ENCODE measurements around the gene PILRA. TPM values are rescaled to one million over a fixed set of nuclear protein-coding genes. Genes with fewer than 3 reads are reported as not detected.

Gene PILRA
- total and polyA plus RNA-seq, 2 of the 13 experiments (the other 11 are each of a cell fraction or from before 2014, with no cell fraction given) = 0.13 to 1.3 TPM

DNA sequence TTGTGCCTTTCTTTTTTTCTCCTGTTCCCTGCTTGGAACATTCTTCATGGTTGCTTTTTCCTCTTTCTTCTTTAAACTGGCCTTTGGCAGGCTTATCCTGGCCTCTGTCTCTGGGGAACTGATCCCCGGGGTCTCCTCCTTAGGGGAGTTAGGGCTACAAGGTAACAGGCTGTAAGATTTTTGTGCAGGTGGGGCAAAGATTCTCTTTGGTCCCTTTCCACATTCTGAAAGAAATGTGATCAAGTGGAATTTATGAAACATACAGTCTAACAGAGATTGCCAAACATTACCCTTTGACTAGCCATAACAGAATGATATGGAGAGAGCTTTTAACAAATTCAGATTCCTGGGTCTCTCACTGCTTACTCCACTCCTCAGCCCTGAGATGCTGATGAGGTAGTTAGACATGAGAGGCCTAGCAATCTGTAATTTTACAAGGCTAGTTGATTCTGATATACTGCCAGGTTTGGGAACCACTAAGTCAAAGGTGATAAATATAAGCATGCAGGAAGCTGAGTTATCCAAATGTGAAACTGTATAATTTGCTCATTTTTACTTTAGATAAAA lies 46.5 kb downstream of the PILRA start:
- Histone ChIP-seq H3K4me2 (ENCODE audit: low read depth, low read length) (no peak overlapping the region), H3K4me1 (ENCODE audit: insufficient read depth, low read length) (no peaks in the 10 kb centered on the region), H3K27ac (ENCODE audit: extremely low read length, insufficient read depth, low read length) (no peak overlapping the region), H3K9me3 (ENCODE audit: low read length) (no peaks in the 10 kb centered on the region), H2AFZ (ENCODE audit: low read length) (no peak overlapping the region), H3K79me2 (ENCODE audit: insufficient read depth, low read length) (no peaks in the 10 kb centered on the region), H3K9ac (ENCODE audit: insufficient read depth, low read depth, low read length) (no peak overlapping the region), H3K36me3 (replicated peaks in 1 of 2; ENCODE audit: control insufficient read depth in 1 of 2, insufficient read depth in 2 of 2, low read length in 2 of 2) (no peaks in the 10 kb centered on the region), H3K4me3 (replicated peaks in 1 of 3; ENCODE audit: insufficient read depth in 1 of 3, low read depth in 2 of 3, low read length in 3 of 3) (no peak overlapping the region), H4K20me1 (ENCODE audit: insufficient read depth, low read length) (no peaks in the 10 kb centered on the region), H3K27me3 (ENCODE audit: control insufficient read depth in 1 of 2, insufficient read depth in 2 of 2, low read length in 2 of 2) (no peaks in the 10 kb centered on the region)
- POLR2A ChIA-PET = interaction anchor here (1.4 kb wide), 1 partner anchor 9 kb away, joined by 11 read pairs; the partner anchor contains the start of gene ZCWPW1
- 72% methylated on average over 1 of the region's 1 CpG for WGBS (ENCODE audit: low lambda C conversion rate)
- FAIRE-seq (no peak), DNase-seq (ENCODE audit: low spot score) (no peak), ATAC-seq (no peak)
- TF ChIP-seq U2AF1 (optimal IDR thresholded peaks at IDR 0.05; ENCODE audit: low read depth, low read length) (no peak), RFXAP (CRISPR knock-in tag; IDR thresholded peaks at IDR 0.05; ENCODE audit: borderline replicate concordance) (no peak), IKZF1 (IDR thresholded peaks at IDR 0.05) (no peak), IRX3 (CRISPR knock-in tag; IDR thresholded peaks at IDR 0.05; ENCODE audit: borderline replicate concordance, low read depth) (no peak), HOXD1 (CRISPR knock-in tag; IDR thresholded peaks at IDR 0.05) (no peak), HNRNPUL1 (IDR thresholded peaks at IDR 0.05; ENCODE audit: low read depth, low read length) (no peak), NFE2L2 (IDR thresholded peaks at IDR 0.05; ENCODE audit: low read length) (no peak), ZNF678 (CRISPR knock-in tag; IDR thresholded peaks at IDR 0.05) (no peak), SETDB1 (CRISPR knock-in tag; IDR thresholded peaks at IDR 0.05; ENCODE audit: borderline replicate concordance) (no peak), MED8 (CRISPR knock-in tag; IDR thresholded peaks at IDR 0.05; ENCODE audit: insufficient replicate concordance) (no peak)
- TF ChIP-seq, protein P1, sequence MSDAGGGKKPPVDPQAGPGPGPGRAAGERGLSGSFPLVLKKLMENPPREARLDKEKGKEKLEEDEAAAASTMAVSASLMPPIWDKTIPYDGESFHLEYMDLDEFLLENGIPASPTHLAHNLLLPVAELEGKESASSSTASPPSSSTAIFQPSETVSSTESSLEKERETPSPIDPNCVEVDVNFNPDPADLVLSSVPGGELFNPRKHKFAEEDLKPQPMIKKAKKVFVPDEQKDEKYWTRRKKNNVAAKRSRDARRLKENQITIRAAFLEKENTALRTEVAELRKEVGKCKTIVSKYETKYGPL (CRISPR knock-in tag; IDR thresholded peaks at IDR 0.05) = no peak
- TF ChIP-seq, protein P2, sequence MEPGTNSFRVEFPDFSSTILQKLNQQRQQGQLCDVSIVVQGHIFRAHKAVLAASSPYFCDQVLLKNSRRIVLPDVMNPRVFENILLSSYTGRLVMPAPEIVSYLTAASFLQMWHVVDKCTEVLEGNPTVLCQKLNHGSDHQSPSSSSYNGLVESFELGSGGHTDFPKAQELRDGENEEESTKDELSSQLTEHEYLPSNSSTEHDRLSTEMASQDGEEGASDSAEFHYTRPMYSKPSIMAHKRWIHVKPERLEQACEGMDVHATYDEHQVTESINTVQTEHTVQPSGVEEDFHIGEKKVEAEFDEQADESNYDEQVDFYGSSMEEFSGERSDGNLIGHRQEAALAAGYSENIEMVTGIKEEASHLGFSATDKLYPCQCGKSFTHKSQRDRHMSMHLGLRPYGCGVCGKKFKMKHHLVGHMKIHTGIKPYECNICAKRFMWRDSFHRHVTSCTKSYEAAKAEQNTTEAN (CRISPR knock-in tag; conservative IDR thresholded peaks at IDR 0.05) = no peak
- intact Hi-C loops (cut with micrococcal nuclease; ENCODE audit: unreplicated experiment) (no loop called here), in situ Hi-C loops (cut with HindIII; ENCODE audit: extremely low pct_ligation_motif_present, low pct_unique_long_range_greater_than_20kb) (no loop called here)
- no TSS peak for BruUV-seq (replicated peaks)
- CTCF ChIA-PET (ENCODE audit: low intra/inter-chr PET ratio, low total read pairs) = no interaction called here

Data from HepG2 (cell line).